DLD1 (cell line): ENCODE results near the gene CTNNAL1.
"Not testable (repeated sequence)": the region's sequence is repeated elsewhere in the genome, so short reads cannot be mapped to it uniquely, and the experiment has no call there.

ENCODE experiments used
- in situ Hi-C: cut with HindIII; loops from 2 replicates; pipeline ENCODE4 v1.10.0; 2017; ENCODE audit warnings: low sequenced_read_pairs

CTNNAL1 gene

DNA sequence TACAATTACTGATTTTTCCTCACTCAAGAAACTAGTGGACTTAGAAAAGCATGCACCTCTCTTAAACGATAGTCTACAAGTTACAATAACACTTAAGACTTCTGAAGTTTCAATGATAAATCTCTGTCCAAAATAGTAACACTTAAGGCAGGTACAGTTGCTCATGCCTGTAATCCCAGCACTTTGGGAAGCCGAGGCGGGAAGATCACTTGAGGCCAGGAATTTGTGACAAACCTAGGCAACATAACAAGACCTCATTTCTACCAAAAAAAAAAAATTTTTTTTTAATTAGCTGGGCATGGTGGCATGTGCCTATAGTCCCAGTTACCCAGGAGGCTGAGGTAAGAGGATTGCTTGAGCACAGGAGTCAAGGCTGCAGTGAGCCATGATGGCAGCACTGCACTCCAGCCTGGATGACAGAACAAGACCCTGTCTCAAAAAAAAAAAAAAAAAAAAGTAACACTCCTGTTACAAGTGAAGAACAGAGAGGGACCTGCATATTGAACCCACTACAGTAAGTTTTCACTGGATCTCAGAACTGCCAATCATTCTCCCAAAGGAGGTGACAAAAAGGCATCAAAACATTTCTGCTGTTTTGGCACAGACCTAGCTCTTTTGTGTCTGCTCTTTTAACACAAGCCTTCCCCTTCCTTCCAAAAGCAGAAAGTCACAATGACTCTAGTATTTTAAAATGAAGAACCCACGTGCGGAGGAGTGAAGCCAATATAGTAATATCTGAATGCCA is 75.6 kb downstream of the CTNNAL1 start:
- in situ Hi-C loops = no loop called here

DNA sequence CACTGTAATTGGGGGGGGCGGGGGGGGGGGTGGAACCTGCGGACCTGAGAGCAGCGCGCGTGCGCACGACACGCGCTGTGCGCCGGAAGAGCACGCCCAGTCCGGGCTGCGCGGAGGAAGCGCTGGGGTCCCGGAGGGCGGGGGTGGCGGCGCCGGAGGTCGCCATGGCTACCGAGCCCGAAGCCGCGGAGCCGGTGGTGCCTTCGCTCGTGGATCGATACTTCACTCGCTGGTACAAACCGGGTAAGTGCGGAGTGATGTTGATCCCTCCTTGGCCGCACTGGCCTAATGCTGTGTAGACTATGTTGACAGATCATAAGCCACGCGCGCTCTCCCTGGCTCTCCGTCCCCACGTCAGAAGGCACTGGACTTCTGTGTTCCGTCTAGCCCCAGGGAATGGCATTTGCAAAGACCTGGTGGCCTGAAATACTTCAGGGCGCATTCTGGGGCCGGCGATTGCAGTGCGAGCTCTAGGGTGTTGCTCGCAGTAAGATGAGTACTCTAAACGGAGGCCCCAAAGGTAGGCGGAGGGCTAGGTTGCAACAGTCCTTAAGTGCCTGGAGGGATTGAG is 78.9 kb downstream of the CTNNAL1 start, which contains the start of gene ABITRAM:
ABITRAM (plus strand) TSS at position 78 of the 571 bp plus-strand sequence; CDS start at position 165, 87 bp downstream.
- in situ Hi-C loops = no loop called here

DNA sequence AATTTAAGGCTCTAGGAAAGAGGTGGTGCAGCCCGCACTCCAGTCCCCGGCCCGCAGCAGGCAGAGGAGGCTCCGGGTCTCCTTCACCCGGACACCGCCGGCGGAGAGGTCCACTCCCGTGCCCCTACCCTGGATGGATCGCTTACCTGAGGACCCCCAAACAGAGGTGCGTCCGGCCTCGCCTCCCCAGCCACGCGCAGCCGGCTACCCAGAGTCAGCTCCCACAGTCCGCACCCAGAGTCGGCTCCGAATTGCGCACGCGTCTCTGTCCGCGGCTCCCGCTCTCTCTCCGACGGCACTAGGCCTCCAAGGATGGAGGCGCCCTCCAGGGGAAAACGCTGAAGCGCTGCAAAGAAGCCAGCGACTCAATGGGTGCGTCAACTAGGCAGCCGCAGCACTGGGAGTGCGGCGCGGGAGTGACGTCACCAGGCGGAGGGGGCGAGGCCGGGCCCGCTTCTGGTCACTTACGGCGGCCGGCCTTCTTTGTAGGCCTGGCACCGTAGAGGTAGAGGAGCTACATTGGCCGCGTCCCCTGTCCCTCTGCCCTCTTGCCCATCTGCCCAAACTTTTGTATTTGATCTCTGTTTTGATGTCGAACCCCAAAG is 79.5 kb downstream of the CTNNAL1 start, which contains the start of gene ELP1:
ELP1 (minus strand) TSS at position 407 of the 605 bp plus-strand sequence. CDS start 2,978 bp downstream, outside the sequence.
- in situ Hi-C loops = no loop called here

DNA sequence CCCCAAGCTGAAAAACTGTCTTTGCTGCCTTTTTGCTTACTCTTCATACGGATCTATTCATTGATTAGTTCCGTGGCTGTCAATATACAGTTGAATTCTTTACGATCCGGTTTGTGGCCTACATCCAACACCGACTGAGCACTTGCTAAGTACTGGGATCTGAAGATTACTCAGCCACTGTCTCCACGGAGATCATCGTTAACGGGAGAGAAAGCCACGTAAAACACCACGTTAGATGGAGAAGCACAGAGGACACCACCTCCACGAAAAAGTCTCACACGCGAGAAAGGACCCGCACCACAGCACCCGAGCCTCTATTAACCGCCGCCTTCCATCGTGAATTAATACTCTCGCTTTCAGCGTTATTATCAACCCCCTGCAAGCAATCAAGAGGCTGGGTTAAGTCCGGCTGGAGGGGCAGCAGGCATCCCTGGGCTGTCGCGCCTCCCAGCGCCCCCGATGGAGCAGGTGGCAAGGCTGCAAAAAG is 80.0 kb downstream of the CTNNAL1 start:
- in situ Hi-C loops = no loop called here

DNA sequence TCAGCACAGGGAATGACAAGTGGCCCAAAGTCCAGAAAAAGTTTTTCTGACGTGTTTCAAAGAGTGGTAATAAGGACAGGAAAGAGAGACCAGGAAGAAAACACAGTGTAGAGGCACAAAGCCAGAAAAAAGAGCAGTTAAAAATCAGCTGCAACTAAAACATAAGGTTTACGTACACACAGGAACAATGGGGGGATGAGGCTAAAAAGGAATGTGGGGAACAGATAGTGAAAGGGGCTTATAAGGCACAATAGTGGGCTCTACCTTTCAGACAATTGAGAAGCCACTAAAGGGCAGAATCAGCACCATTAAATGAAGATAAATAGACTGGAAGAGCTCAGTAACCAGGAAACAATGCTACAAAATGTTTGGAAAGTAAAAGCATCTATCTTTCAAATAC is 84.9 kb downstream of the CTNNAL1 start:
- in situ Hi-C loops = no loop called here

DNA sequence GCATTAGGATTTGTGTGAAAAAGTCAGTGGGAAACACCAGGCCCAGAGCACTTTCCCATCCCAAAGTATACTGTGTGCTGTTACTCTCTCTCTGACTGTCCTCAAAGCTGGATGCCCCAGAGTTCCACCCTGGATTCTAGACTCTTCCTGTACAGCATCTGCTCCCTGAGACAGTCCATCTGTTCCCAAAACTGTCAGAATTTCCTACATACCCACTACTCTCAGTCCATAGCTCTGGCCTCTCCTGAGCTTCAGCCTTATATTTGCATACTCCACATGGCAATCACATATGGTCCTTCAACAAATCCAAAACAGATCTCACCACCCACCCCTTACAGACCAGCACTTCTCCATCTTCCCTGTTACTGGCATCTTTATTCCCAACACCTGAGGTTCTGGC is 88.8 kb downstream of the CTNNAL1 start:
- in situ Hi-C loops = no loop called here

DNA sequence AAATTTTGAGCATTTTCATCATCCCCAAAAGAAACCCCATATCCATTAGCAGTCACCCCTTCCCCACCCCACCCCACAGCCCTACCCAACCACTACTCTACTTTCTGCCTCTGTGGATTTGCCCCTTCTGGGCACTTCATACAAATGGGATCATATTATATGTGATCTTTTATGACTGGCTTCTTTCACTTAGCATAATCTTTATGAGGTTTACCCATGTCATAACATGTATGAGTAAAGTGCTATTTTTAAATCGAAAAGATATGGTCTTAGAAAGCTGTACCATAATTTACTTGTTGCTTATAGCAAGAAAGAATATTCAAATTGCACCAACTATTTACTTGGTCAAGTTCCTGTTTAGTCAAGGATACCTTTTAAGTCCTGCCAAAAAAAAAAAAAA is 92.1 kb downstream of the CTNNAL1 start:
- in situ Hi-C loops = no loop called here

DNA sequence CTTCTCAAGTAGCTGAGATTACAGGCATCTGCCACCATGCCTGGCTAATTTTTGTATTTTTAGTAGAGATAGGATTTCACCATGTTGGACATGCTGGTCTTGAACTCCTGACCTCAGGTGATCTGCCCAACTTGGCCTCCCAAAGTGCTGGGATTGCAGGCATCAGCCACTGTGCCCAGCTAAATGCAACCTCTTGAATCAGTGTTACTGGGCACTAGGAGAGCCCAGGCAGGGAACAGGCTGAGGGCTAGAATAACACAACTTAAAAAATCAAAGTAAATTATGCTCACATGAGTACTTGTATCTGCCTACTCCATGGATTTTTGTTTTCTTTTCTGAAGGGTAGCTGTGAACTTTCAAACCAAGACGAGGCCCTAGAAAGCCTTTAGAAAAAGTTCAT is 92.9 kb downstream of the CTNNAL1 start:
- in situ Hi-C loops = not testable (repeated sequence)

DNA sequence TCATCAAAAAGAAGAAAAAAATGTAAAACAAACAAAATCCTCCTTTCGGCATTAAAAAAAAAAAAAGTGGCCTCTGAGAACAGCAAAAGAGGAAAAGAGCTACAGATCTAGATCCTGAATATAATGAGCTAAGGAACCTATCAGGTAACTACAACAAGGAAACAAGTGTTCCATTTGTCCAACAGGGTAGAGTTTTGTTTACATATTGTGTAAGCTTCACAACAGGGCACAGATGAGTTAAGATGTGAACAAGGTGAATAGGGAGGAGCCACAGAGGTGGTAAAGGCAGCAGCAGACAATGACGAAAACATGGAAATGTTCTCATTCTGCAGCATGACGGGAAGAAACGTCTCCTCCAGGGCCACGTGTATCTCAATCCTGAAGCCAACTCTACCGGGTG is 93.8 kb downstream of the CTNNAL1 start:
- in situ Hi-C loops = no loop called here

DNA sequence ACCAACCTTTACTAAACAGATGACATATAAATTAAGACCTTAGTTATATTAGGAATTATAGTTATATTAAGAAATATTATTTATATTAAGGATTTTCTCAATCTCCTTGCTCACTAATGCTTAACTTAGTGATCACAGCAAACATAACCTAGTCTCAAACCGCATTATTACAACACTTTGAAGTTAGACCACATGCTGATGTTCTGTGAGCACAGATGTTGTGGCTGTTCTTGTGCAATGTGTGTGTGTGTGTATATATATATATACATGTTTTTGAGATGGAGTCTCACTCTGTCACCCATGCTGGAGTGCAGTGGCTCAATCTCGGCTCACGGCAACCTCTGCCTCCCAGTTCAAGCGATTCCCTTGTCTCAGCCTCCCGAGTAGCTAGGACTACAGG is 99.9 kb downstream of the CTNNAL1 start:
- in situ Hi-C loops = no loop called here

DNA sequence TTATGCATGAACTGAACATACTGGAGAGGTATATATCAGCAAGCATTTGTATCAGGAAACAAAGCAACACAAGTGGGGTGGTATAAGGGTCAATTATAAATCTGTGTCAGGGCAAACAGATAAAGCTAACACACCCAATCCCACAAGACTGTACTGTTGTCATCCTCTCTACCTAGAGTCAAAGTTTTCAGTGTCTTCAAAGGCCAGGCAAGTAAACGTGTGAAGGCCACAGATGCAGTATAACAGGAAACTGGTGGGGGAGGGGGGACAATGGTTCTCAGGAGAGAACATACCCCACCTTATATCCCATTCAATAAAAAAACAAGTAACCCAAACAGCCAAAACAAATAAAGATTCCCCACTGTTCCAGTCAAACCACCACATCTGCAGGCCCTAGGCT is 101.5 kb downstream of the CTNNAL1 start:
- in situ Hi-C loops = no loop called here

DNA sequence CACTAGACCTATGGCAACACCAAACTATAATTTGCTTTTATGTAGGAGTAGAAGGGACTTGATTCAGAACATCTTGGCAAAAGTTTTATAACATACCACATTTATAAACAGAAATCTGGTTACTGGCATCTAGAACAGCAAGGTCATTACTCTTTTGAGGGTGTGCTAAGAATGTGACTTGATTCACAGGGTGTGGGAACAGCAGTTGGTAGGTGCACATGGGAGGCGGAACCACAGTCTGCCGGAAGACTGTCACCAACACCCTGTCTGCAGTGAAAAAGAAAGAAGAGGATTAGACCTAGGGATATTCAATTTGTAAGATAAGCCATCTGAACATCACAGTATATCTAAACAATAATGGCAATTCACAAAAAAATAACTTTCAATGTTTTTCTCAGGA is 102.4 kb downstream of the CTNNAL1 start:
- in situ Hi-C loops = no loop called here

DNA sequence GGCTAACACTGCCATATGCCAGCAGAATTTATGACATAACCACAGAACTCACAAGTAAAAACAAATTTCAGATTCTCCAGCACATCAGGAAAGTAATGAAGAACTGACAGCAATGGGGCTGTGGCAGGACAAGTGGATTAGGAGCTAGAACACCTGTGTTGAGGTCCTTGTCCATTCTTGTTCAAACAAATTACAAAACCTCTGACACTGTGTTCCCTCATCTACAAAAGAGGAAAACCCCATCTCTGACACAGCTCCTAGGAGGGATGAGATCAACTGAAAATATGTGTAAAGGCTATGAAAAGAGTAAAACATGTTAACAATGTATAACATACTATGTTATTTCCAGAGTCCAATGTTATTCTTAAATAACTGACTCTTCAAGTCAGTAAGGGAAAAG is 102.9 kb downstream of the CTNNAL1 start:
- in situ Hi-C loops = no loop called here

DNA sequence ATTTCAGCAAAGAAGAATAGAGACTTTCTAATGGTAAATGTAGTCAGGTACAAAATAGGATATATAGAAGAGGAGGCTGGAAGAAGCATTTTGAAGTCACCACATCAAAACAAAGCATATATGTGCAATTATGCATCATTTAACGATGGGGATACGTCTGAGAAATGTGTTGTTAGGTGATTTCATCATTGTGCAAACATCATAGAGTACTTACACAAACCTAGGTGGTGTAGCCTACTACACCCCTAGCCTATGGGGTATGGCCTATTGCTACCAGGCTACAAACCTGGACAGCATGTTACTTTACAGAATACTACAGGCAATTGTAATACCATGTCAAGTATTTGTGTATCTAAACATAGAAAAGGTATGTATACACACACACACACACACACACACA is 107.8 kb downstream of the CTNNAL1 start:
- in situ Hi-C loops = no loop called here

DNA sequence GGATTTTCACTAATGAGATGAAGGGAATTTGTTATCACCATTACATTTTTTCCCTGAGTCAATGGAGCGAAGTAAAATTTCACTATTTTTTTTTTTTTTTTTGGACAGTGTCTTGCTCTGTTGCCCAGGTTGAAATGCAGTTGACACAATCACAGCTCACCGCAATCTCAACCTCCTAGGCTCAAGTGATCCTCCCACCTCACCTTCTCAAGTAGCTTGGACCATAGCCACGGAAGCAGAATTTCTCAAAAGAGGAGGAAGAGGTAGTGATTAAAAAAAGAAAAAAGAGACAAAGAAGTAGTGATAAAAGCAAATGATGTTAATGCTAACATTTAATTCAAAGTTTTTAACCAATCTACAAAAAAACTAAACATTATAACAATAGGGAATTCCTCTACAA is 109.1 kb downstream of the CTNNAL1 start:
- in situ Hi-C loops = no loop called here

DNA sequence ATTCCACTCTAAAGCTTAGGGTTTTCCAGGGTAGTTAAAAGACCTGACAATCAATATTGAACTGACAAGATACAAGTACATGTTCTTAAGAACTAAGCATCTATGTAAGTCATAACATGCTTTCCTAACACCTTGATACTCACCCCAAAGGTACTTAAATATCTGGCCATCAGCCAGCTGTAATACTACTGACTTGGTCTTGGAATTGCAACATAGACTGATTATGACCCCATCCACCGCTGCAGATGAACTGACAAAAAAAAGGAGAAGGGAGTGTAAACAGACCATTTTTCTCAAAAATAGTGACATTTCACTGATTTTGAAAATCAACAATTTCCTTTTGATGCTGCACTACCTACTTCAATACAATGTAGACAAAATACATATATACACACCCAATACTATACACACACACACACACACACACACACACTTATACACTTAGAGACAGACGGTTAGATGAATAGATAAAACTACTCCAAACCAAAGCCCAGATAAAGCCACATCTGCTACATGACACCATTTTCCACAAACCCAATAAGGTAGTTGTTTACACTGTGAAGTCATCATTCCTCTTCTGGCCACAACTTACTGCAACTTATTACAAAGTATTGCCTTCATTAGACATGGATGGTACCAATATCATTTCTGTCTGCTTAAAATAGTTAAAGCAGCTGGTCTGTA is 109.7 kb downstream of the CTNNAL1 start:
- in situ Hi-C loops = no loop called here

DNA sequence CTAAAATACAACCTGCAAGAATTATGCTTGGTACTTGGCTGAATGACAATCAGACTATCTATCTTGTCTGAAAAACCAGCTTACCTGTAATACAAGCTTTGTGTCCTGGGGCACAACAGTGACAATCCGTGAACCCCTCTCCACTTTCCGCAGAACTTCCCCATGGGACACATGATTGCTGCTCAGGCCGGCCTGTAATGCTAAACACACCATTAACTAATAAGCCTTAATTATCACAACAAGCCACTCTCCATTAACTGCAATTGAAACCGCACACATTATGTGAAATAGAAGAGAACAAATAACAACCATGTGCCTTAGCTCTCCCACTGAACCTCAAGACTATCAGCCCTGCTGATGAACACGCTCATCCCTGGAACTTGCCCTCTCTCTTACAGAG is 113.1 kb downstream of the CTNNAL1 start:
- in situ Hi-C loops = no loop called here

DNA sequence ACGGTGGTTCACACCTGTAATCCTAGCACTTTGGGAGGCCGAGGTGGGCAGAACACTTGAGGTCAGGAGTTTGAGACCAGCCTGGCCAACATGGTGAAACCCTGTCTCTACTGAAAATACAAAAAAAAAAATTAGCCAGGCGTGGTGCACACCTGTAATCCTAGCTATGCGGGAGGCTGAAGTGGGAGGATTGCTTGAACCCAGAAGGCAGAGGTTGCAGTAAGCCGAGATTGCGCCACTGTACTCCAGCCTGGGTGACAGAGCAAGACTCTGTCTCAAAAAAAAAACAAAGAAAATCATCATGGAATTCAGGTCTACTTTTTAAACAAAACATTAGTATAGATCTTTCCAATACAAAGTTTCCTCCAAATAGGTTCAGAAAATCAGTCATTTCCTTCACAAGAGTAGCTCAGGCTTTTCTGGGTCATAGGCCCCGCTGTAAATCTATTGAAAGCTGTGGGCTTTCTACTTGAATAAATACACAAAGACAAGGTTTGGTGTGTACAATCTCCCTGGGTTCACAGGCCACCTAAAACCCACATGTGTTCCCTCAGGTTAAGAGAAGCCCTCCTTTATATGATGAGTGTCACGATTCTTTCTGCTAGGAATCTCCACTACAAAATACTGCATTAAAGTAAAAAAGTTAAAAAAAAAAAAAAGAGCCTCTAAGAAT is 114.1 kb downstream of the CTNNAL1 start:
- in situ Hi-C loops = not testable (repeated sequence)

DNA sequence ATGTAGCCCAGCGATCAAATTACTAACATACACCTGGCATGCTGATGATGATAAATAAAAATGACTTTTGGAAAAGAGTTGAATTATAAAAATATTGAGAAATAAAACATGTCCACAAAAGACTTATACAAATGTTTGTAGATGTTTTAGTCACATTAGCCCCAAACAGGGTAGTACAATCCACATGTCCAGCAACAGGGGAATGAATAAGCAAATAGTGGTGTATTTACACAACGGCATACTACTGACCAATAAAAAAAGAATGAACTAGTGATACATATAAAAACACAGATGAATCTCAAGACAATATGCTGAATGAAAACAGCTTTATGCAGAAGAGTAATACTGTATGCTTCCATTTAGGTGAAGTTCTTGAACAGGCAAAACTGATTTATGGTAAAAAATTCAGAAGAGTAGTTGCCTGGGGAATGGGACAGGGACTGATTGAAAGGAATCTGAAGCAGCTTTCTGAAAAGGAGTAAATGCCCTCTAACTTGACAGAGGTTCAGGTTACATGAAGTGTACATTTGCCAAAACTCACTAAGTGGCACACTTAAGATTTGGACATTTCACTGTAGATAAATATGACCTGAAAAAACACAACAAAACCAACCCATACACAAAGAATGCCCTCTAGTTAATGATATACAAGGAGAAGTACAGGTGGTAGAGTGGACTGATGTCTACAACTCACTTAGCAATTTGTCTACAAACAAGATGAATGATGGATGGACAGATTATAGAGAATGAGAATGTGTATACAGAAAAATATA is 115.8 kb downstream of the CTNNAL1 start:
- in situ Hi-C loops = no loop called here
